Breast epithelium (tissue), 3 donors: ENCODE data around the gene CDK14.

ENCODE experiments used
- POLR2A ChIP-seq: fragments of 450-650 bp; IDR thresholded peaks from one replicate; pipeline ENCODE4 v1.6.1; 2016; ENCODE audit warnings: antibody characterized with exemption, mild to moderate bottlenecking, moderate library complexity
- TF ChIP-seq, protein P1 (sequence below), 3 donors: fragments of 450-650 bp; IDR thresholded peaks; one replicate each; pipeline ENCODE4 v1.5.1; 2016 to 2017; ENCODE audit warnings: antibody characterized with exemption in 3 of 3, mild to moderate bottlenecking in 3 of 3, moderate library complexity in 3 of 3

DNA sequence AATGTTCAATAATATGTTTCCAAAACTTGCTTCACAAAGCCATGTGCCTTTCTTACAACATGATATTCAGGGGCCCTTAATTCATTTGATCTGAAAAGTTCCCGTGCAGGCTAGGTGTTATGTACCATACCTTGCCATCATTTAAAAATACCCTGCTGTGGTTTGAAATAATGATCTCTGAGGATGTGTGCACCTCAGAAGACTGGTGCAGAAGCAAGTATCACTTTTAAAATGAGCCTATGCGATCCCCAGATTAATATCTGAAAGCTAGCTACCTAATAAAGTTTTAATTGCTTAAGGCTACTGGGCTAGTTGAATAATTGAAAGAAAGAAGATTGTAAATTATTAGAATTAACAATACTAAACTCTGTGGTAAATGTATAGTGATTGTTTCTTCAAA is 262.4 kb downstream of the CDK14 start:
- TF ChIP-seq, protein P1, sequence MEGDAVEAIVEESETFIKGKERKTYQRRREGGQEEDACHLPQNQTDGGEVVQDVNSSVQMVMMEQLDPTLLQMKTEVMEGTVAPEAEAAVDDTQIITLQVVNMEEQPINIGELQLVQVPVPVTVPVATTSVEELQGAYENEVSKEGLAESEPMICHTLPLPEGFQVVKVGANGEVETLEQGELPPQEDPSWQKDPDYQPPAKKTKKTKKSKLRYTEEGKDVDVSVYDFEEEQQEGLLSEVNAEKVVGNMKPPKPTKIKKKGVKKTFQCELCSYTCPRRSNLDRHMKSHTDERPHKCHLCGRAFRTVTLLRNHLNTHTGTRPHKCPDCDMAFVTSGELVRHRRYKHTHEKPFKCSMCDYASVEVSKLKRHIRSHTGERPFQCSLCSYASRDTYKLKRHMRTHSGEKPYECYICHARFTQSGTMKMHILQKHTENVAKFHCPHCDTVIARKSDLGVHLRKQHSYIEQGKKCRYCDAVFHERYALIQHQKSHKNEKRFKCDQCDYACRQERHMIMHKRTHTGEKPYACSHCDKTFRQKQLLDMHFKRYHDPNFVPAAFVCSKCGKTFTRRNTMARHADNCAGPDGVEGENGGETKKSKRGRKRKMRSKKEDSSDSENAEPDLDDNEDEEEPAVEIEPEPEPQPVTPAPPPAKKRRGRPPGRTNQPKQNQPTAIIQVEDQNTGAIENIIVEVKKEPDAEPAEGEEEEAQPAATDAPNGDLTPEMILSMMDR (IDR thresholded peaks at IDR 0.05) = no peak
- no peak for TF ChIP-seq POLR2A
